Body of pancreas (tissue), 4 donors: ENCODE measurements around the gene PRTG. TPM values are rescaled to one million over a fixed set of nuclear protein-coding genes. Genes with fewer than 3 reads are reported as not detected.
A peak's percentile ranks its signal among the peaks of the same experiment; 100 is the strongest.

Experiments
- ATAC-seq: fragments of 150-250 bp; one replicate; pipeline ENCODE4 v1.9.1; 2016
- DNase-seq, 4 donors: peaks; one replicate each; pipeline ENCODE4 v3.0.0-alpha.2; 2019
- H3K27ac ChIP-seq, 4 donors: fragments of 200-600 bp; sonication (generic); 1 replicate in 3 of 4; 2 replicates in 1 of 4; pipeline versions ENCODE4 v1.5.1 to v1.6.1; 2016 to 2019; ENCODE audit warnings: mild to moderate bottlenecking in 1 of 4, mixed read lengths in 1 of 4, moderate library complexity in 1 of 4
- H3K27me3 ChIP-seq, 2 donors: fragments of 200-600 bp; sonication (generic); one replicate each; pipeline ENCODE4 v1.6.0; 2016; ENCODE audit warnings: mild to moderate bottlenecking in 1 of 2
- H3K36me3 ChIP-seq, 2 donors: fragments of 200-600 bp; sonication (generic); replicated peaks in 1 of 2; 2 replicates each; pipeline ENCODE4 v1.5.1; 2016; ENCODE audit warnings: low read depth in 2 of 2; ENCODE audit not compliant: insufficient read depth in 1 of 2
- H3K4me1 ChIP-seq: fragments of 200-600 bp; sonication (generic); one replicate; pipeline ENCODE4 v1.6.0; 2016
- H3K4me3 ChIP-seq, 2 donors: fragments of 200-600 bp; sonication (generic); 1 replicate in 1 of 2; 2 replicates in 1 of 2; pipeline ENCODE4 v1.5.1; 2016 to 2019
- H3K9me3 ChIP-seq, 3 donors: fragments of 200-600 bp; sonication (generic); 1 replicate in 2 of 3; 2 replicates in 1 of 3; pipeline ENCODE4 v1.5.1; 2016
- CTCF ChIP-seq, 7 experiments: fragments of 450-650 bp in 4 of 7; fragments of 200-600 bp in 3 of 7; sonication (generic) in 3 of 7; IDR thresholded peaks; one replicate each; pipeline ENCODE4 v1.5.1; 2016 to 2019; ENCODE audit warnings: antibody characterized with exemption in 7 of 7
- POLR2A ChIP-seq, 3 donors: fragments of 450-650 bp; IDR thresholded peaks; one replicate each; pipeline ENCODE4 v1.6.1; 2016; ENCODE audit warnings: antibody characterized with exemption in 3 of 3, mild to moderate bottlenecking in 2 of 3
- WGBS, 2 donors: methylation state at CpG; one replicate each; pipeline ENCODE4 v1.1.5; 2017; 5-methylcytosine and 5-hydroxymethylcytosine counted together
- intact Hi-C: fragments of 100-400 bp; cut with DNase I; formaldehyde crosslinking; loops from one replicate; pipeline ENCODE4 v1.15.1; 2023
- total RNA-seq, 2 donors: library from RNA; depleted of rRNA; stranded (reverse); fragments of >200 nt; gene quantifications; one replicate each; pipeline ENCODE4 v1.1.0, GENCODE V29; 2016

The PRTG gene
- total RNA-seq, 2 donors from 2014 or later: 1.0 to 4.0 TPM

GRCh38 chr15:55627730-55628368, 115.1 kb downstream of the PRTG start:
- Histone ChIP-seq H3K27me3 (no peaks in the 10 kb centered on the region), H3K9me3 (no peaks in the 10 kb centered on the region), H3K36me3 (no peaks in the 10 kb centered on the region), H3K27ac (no peak overlapping the region), H3K4me3 (no peak overlapping the region), H3K4me1 (no peaks in the 10 kb centered on the region)
- DNase-seq (peak in 1 of 4 donors; percentile 7), ATAC-seq (no peak)
- TF ChIP-seq POLR2A (IDR thresholded peaks at IDR 0.05): no peak
- TF ChIP-seq CTCF (IDR thresholded peaks at IDR 0.05): no peak
- intact Hi-C loops: no loop called here
- 66 to 72% methylated on average over 7 of the region's 7 CpGs for WGBS, 2 donors

GRCh38 chr15:55619783-55620182, 123.2 kb downstream of the PRTG start:
- no peak for TF ChIP-seq POLR2A (IDR thresholded peaks at IDR 0.05)
- no peak for TF ChIP-seq CTCF (IDR thresholded peaks at IDR 0.05)
- Histone ChIP-seq H3K27ac (no peak overlapping the region), H3K4me3 (no peak overlapping the region), H3K36me3 (no peaks in the 10 kb centered on the region), H3K27me3 (no peaks in the 10 kb centered on the region), H3K9me3 (no peaks in the 10 kb centered on the region), H3K4me1 (no peaks in the 10 kb centered on the region)
- DNase-seq (no peak), ATAC-seq (no peak)
- 48 to 66% methylated on average over 6 of the region's 6 CpGs for WGBS, 2 donors
- intact Hi-C loops: no loop called here

GRCh38 chr15:55618387-55618786, 124.6 kb downstream of the PRTG start:
- Histone ChIP-seq H3K27ac (no peak overlapping the region), H3K36me3 (no peaks in the 10 kb centered on the region), H3K27me3 (no peaks in the 10 kb centered on the region), H3K4me1 (no peaks in the 10 kb centered on the region), H3K9me3 (no peaks in the 10 kb centered on the region), H3K4me3 (no peak overlapping the region)
- no peak for DNase-seq
- TF ChIP-seq POLR2A (IDR thresholded peaks at IDR 0.05) (no peak), CTCF (IDR thresholded peaks at IDR 0.05) (no peak)
- intact Hi-C loops: no loop called here
- WGBS, 2 donors: 39 to 57% methylated on average over 4 of the region's 4 CpGs
- no peak for ATAC-seq

- H3K4me1 ChIP-seq: no peaks in the 10 kb centered on the region
- WGBS, 2 donors: 26 to 43% methylated on average over 1 of the region's 1 CpG
- H3K27me3 ChIP-seq: no peaks in the 10 kb centered on the region
- intact Hi-C loops: no loop called here
- H3K9me3 ChIP-seq: no peaks in the 10 kb centered on the region
- no peak overlapping the region for H3K27ac ChIP-seq
- ATAC-seq: no peak
- H3K36me3 ChIP-seq: no peaks in the 10 kb centered on the region
- TF ChIP-seq CTCF (IDR thresholded peaks at IDR 0.05) (no peak), POLR2A (IDR thresholded peaks at IDR 0.05) (no peak)
- no peak for DNase-seq
- no peak overlapping the region for H3K4me3 ChIP-seq
These were observed 127.5 kb downstream of the PRTG start for GRCh38 chr15:55615445-55615844.

- Histone ChIP-seq H3K9me3 (no peaks in the 10 kb centered on the region), H3K4me3 (no peak overlapping the region), H3K4me1 (no peaks in the 10 kb centered on the region), H3K36me3 (no peaks in the 10 kb centered on the region), H3K27ac (no peak overlapping the region), H3K27me3 (no peaks in the 10 kb centered on the region)
- TF ChIP-seq CTCF (IDR thresholded peaks at IDR 0.05) (no peak), POLR2A (IDR thresholded peaks at IDR 0.05) (no peak)
- ATAC-seq (no peak), DNase-seq (no peak)
- 71 to 81% methylated on average over 4 of the region's 4 CpGs for WGBS, 2 donors
- intact Hi-C loops: no loop called here
These were observed 129.2 kb downstream of the PRTG start for GRCh38 chr15:55613727-55614126.
